Right forelimb (tissue), 1 donor: ENCODE data around the gene WDR82.

ENCODE experiments used
- DNase-seq: peaks from one replicate; pipeline ENCODE4 v3.0.0-alpha.2; 2018

Gene WDR82

GRCh38 chr3:52236424-52236886 is 42.0 kb downstream of the WDR82 start:
- DNase-seq = no peak

- DNase-seq = no peak
Measured at GRCh38 chr3:52234516-52235447, 43.7 kb downstream of the WDR82 start.

GRCh38 chr3:52233968-52234367 is 44.5 kb downstream of the WDR82 start:
- DNase-seq = no peak

- no peak for DNase-seq
Measured at GRCh38 chr3:52233108-52233591, 45.3 kb downstream of the WDR82 start.

GRCh38 chr3:52232279-52233107 is 46.0 kb downstream of the WDR82 start:
- no peak for DNase-seq

GRCh38 chr3:52231502-52232278 is 46.8 kb downstream of the WDR82 start:
- DNase-seq = no peak

- no peak for DNase-seq
Measured at GRCh38 chr3:52230889-52231499, 47.5 kb downstream of the WDR82 start.

- no peak for DNase-seq
Measured at GRCh38 chr3:52230461-52230860, 48.0 kb downstream of the WDR82 start.

- no peak for DNase-seq
Measured at GRCh38 chr3:52229656-52230055, 48.8 kb downstream of the WDR82 start.

- no peak for DNase-seq
Measured at GRCh38 chr3:52228751-52229291, 49.6 kb downstream of the WDR82 start.

GRCh38 chr3:52228266-52228665 is 50.2 kb downstream of the WDR82 start:
- peak; percentile 28 for DNase-seq

GRCh38 chr3:52227766-52228165 is 50.7 kb downstream of the WDR82 start:
- no peak for DNase-seq

- no peak for DNase-seq
Measured at GRCh38 chr3:52227117-52227516, 51.3 kb downstream of the WDR82 start.

- no peak for DNase-seq
Measured at GRCh38 chr3:52226229-52226817, 52.1 kb downstream of the WDR82 start.

- DNase-seq = no peak
Measured at GRCh38 chr3:52225452-52226228, 52.8 kb downstream of the WDR82 start, which contains the start of gene TLR9. TLR9 (minus strand) TSS chr3:52225645; CDS start chr3:52225529, 116 bp downstream.

GRCh38 chr3:52223449-52224408 is 54.7 kb downstream of the WDR82 start:
- no peak for DNase-seq

- no peak for DNase-seq
Measured at GRCh38 chr3:52222319-52223221, 55.9 kb downstream of the WDR82 start.
